CD4-positive, alpha-beta memory T cell (primary cell): ENCODE measurements around the gene PRKRIP1. TPM values are rescaled to one million over a fixed set of nuclear protein-coding genes. Genes with fewer than 3 reads are reported as not detected.
A peak's percentile ranks its signal among the peaks of the same experiment; 100 is the strongest.

Experiments
- CTCF ChIA-PET: fragments of 350-600 bp; sonication (Branson Sonifier 250); formaldehyde crosslinking; loops from one replicate; lab custom pipeline; 2021; ENCODE audit warnings: inconsistent platforms; ENCODE audit not compliant: partially characterized antibody; lab: Charles Lee
- POLR2A ChIA-PET: fragments of 350-600 bp; sonication (Branson Sonifier 250); formaldehyde crosslinking; loops from one replicate; lab custom pipeline; 2021; ENCODE audit not compliant: partially characterized antibody; lab: Charles Lee
- DNase-seq, 5 donors: peaks; one replicate each; pipeline versions ENCODE4 v3.0.0 to v3.0.0-alpha.2; 2020 to 2022; ENCODE audit warnings: mixed read lengths in 1 of 5
- H3K27ac ChIP-seq: one replicate; pipeline ENCODE4 v1.7.0; 2013; ENCODE audit warnings: low read depth, low read length
- H3K27me3 ChIP-seq: 2 replicates; pipeline ENCODE4 v1.7.0; 2013; ENCODE audit warnings: mild to moderate bottlenecking, low read length, moderate library complexity; ENCODE audit not compliant: insufficient read depth
- H3K36me3 ChIP-seq: 2 replicates; pipeline ENCODE4 v1.7.0; 2013; ENCODE audit warnings: mild to moderate bottlenecking, low read length, moderate library complexity; ENCODE audit not compliant: insufficient read depth
- H3K4me1 ChIP-seq: 2 replicates; pipeline ENCODE4 v1.7.0; 2013; ENCODE audit warnings: mild to moderate bottlenecking, low read length, moderate library complexity; ENCODE audit not compliant: insufficient read depth
- H3K4me3 ChIP-seq, 2 donors: one replicate each; pipeline ENCODE4 v1.7.0; 2013; ENCODE audit warnings: low read length in 2 of 2, mild to moderate bottlenecking in 1 of 2
- H3K9me3 ChIP-seq, 2 donors: one replicate each; pipeline ENCODE4 v1.7.0; 2013; ENCODE audit warnings: low read length in 2 of 2, control low read depth in 1 of 2; ENCODE audit not compliant: control insufficient read depth in 1 of 2
- H3K27ac Mint-ChIP-seq, 7 donors: one replicate each; pipeline ENCODE4 v1.8.0; 2020 to 2021; ENCODE audit warnings: mixed read lengths in 7 of 7, mild to moderate bottlenecking in 6 of 7, inconsistent platforms in 3 of 7, moderate library complexity in 3 of 7
- H3K27me3 Mint-ChIP-seq, 2 donors: one replicate each; pipeline ENCODE4 v1.8.0; 2020 to 2021; ENCODE audit warnings: mixed read lengths in 2 of 2
- H3K36me3 Mint-ChIP-seq, 2 donors: one replicate each; pipeline ENCODE4 v1.8.0; 2020 to 2021; ENCODE audit warnings: mixed read lengths in 2 of 2, inconsistent platforms in 1 of 2, mild to moderate bottlenecking in 1 of 2
- H3K4me1 Mint-ChIP-seq, 4 donors: one replicate each; pipeline ENCODE4 v1.8.0; 2020 to 2021; ENCODE audit warnings: mixed read lengths in 4 of 4, mild to moderate bottlenecking in 1 of 4
- H3K4me3 Mint-ChIP-seq, 8 donors: one replicate each; pipeline ENCODE4 v1.8.0; 2020 to 2021; ENCODE audit warnings: mixed read lengths in 8 of 8, mild to moderate bottlenecking in 7 of 8, moderate library complexity in 6 of 8, inconsistent platforms in 3 of 8
- H3K9me3 Mint-ChIP-seq, 8 donors: one replicate each; pipeline ENCODE4 v1.8.0; 2020 to 2021; ENCODE audit warnings: mixed read lengths in 8 of 8, mild to moderate bottlenecking in 5 of 8, inconsistent platforms in 3 of 8, moderate library complexity in 1 of 8
- intact Hi-C: fragments of 100-400 bp; cut with micrococcal nuclease; formaldehyde crosslinking; loops from one replicate; pipeline ENCODE4 v1.15.1; 2023
- polyA plus RNA-seq, 2 donors: library from polyadenylated mRNA; unstranded; fragments of 300-500 nt; fragmentation: Illumina TruSeq; gene quantifications; one replicate each; pipeline ENCODE4 v1.2.3, GENCODE V29; 2021
- total RNA-seq, 2 experiments: library from RNA; stranded (reverse); gene quantifications; one replicate each; pipeline ENCODE4 v1.2.3, GENCODE V29; 2021

PRKRIP1 gene
- total and polyA plus RNA-seq, 4 experiments from 2014 or later = 9.7 to 47.6 (median 32.4) TPM

GRCh38 chr7:102409340-102409739 lies 13.2 kb downstream of the PRKRIP1 start:
- no peaks in the 10 kb centered on the region for H3K27me3 Mint-ChIP-seq

GRCh38 chr7:102410123-102410522 lies 14.0 kb downstream of the PRKRIP1 start:
- Mint-ChIP-seq H3K36me3 (peaks cover 40 to 60% of the 10 kb centered on the region in 2 donors), H3K4me3 (no peak overlapping the region), H3K27me3 (no peaks in the 10 kb centered on the region), H3K4me1 (peaks cover 6 to 16% (median 10%) of the 10 kb centered on the region in 4 donors), H3K9me3 (peaks cover 0 to 6% (median 0%) of the 10 kb centered on the region in 8 donors), H3K27ac (peak overlapping the region in 2 of 7 donors; percentile 13 to 31)
- ChIA-PET POLR2A (interaction anchor here (0.9 to 16.6 kb wide), 2 partner anchors 19 to 56 kb away, joined by 3 to 496 read pairs; partner anchors contain the start of gene ORAI2), CTCF (interaction anchor here (0.7 to 9.8 kb wide), 6 partner anchors 9 to 56 kb away, joined by 3 to 134 read pairs (median 5); partner anchors contain the start of genes ALKBH4 and LRWD1)
- Histone ChIP-seq H3K27me3 (no peaks in the 10 kb centered on the region), H3K36me3 (peaks cover 58% of the 10 kb centered on the region), H3K4me3 (no peak overlapping the region), H3K27ac (no peak overlapping the region), H3K4me1 (peaks cover 13% of the 10 kb centered on the region), H3K9me3 (no peaks in the 10 kb centered on the region)
- intact Hi-C loops = no loop called here
- no peak for DNase-seq

More at GRCh38 chr7:102409340-102409739, 13.2 kb downstream of the PRKRIP1 start:
- Mint-ChIP-seq H3K36me3 (peaks cover 44 to 64% of the 10 kb centered on the region in 2 donors), H3K4me3 (no peak overlapping the region), H3K27ac (peak overlapping the region in 2 of 7 donors; percentile 63 to 66), H3K9me3 (peaks cover 0 to 6% (median 0%) of the 10 kb centered on the region in 8 donors), H3K4me1 (peaks cover 6 to 13% (median 9%) of the 10 kb centered on the region in 4 donors)
- Histone ChIP-seq H3K9me3 (no peaks in the 10 kb centered on the region), H3K36me3 (peaks cover 60% of the 10 kb centered on the region), H3K27me3 (no peaks in the 10 kb centered on the region), H3K27ac (no peak overlapping the region), H3K4me3 (no peak overlapping the region), H3K4me1 (peaks cover 9% of the 10 kb centered on the region)
- CTCF ChIA-PET = interaction anchor here (1.3 to 9.8 kb wide), 3 partner anchors 9 to 57 kb away, joined by 3 to 134 read pairs (median 36); partner anchors contain the start of genes ALKBH4 and LRWD1
- DNase-seq = no peak
- intact Hi-C loops = no loop called here
- POLR2A ChIA-PET = interaction anchor here (16.6 kb wide), 1 partner anchor 20 kb away, joined by 496 read pairs; the partner anchor contains the start of gene ORAI2

GRCh38 chr7:102410918-102411317 lies 14.8 kb downstream of the PRKRIP1 start:
- H3K4me1 Mint-ChIP-seq = peaks cover 13 to 24% (median 18%) of the 10 kb centered on the region in 4 donors
- DNase-seq = no peak
- Histone ChIP-seq H3K36me3 (peaks cover 52% of the 10 kb centered on the region), H3K4me1 (peaks cover 21% of the 10 kb centered on the region), H3K9me3 (no peaks in the 10 kb centered on the region), H3K27ac (no peak overlapping the region), H3K27me3 (no peaks in the 10 kb centered on the region), H3K4me3 (no peak overlapping the region)
- ChIA-PET CTCF (interaction anchor here (0.9 to 9.8 kb wide), 5 partner anchors 9 to 55 kb away, joined by 4 to 134 read pairs (median 6); partner anchors contain the start of genes ALKBH4 and LRWD1), POLR2A (interaction anchor here (0.6 to 16.6 kb wide), 3 partner anchors 18 to 55 kb away, joined by 3 to 496 read pairs (median 3); partner anchors contain the start of gene ORAI2)
- H3K4me3 Mint-ChIP-seq = no peak overlapping the region
- H3K36me3 Mint-ChIP-seq = peaks cover 37 to 60% of the 10 kb centered on the region in 2 donors
- H3K9me3 Mint-ChIP-seq = peaks cover 0 to 6% (median 0%) of the 10 kb centered on the region in 8 donors
- H3K27ac Mint-ChIP-seq = peak overlapping the region in 4 of 7 donors; percentile 24 to 72 (median 33)
- no peaks in the 10 kb centered on the region for H3K27me3 Mint-ChIP-seq
- intact Hi-C loops = no loop called here

GRCh38 chr7:102412548-102412947 lies 16.4 kb downstream of the PRKRIP1 start:
- H3K36me3 ChIP-seq = peaks cover 38% of the 10 kb centered on the region
- no peak overlapping the region for H3K4me3 ChIP-seq
- DNase-seq = peak in 4 of 5 donors; percentile 42 to 56 (median 44)
- H3K27me3 ChIP-seq = no peaks in the 10 kb centered on the region
- no peaks in the 10 kb centered on the region for H3K27me3 Mint-ChIP-seq
- POLR2A ChIA-PET = interaction anchor here (0.8 to 16.6 kb wide), 5 partner anchors 16 to 54 kb away, joined by 3 to 496 read pairs (median 9); partner anchors contain the start of genes ORAI2 and PRKRIP1
- no peak overlapping the region for H3K4me3 Mint-ChIP-seq
- peaks cover 0 to 6% (median 0%) of the 10 kb centered on the region in 8 donors for H3K9me3 Mint-ChIP-seq
- CTCF ChIA-PET = interaction anchor here (0.8 to 9.8 kb wide), 15 partner anchors 8 to 53 kb away, joined by 3 to 134 read pairs (median 8); partner anchors contain the start of genes ALKBH4, LRWD1 and ORAI2
- no peak overlapping the region for H3K27ac ChIP-seq
- intact Hi-C loops = loop anchor here (2.0 kb wide), 1 partner anchor 38 kb away; no protein-coding TSS in a partner anchor
- H3K4me1 ChIP-seq = peaks cover 37% of the 10 kb centered on the region
- no peaks in the 10 kb centered on the region for H3K9me3 ChIP-seq
- peaks cover 36 to 51% of the 10 kb centered on the region in 2 donors for H3K36me3 Mint-ChIP-seq
- peaks cover 24 to 41% (median 31%) of the 10 kb centered on the region in 4 donors for H3K4me1 Mint-ChIP-seq
- peak overlapping the region; percentile 53 to 92 (median 78) for H3K27ac Mint-ChIP-seq

- intact Hi-C loops = loop anchor here (2.0 kb wide), 1 partner anchor 38 kb away; no protein-coding TSS in a partner anchor
Measured at GRCh38 chr7:102413091-102413490, 16.9 kb downstream of the PRKRIP1 start.

GRCh38 chr7:102413611-102414010 lies 17.4 kb downstream of the PRKRIP1 start:
- no peaks in the 10 kb centered on the region for H3K27me3 ChIP-seq
- Mint-ChIP-seq H3K4me1 (peaks cover 27 to 51% (median 37%) of the 10 kb centered on the region in 4 donors), H3K9me3 (peaks cover 0 to 6% (median 0%) of the 10 kb centered on the region in 8 donors), H3K4me3 (peak overlapping the region in 1 of 8 donors; percentile 24), H3K36me3 (peaks cover 29 to 44% of the 10 kb centered on the region in 2 donors), H3K27me3 (no peaks in the 10 kb centered on the region), H3K27ac (peak overlapping the region in 3 of 7 donors; percentile 13 to 92 (median 79))
- peaks cover 48% of the 10 kb centered on the region for H3K4me1 ChIP-seq
- H3K4me3 ChIP-seq = no peak overlapping the region
- ChIA-PET CTCF (interaction anchor here (0.9 to 9.8 kb wide), 11 partner anchors 9 to 59 kb away, joined by 4 to 134 read pairs (median 17); partner anchors contain the start of genes ALKBH4, LRWD1 and ORAI2), POLR2A (interaction anchor here (1.6 to 16.6 kb wide), 3 partner anchors 16 to 53 kb away, joined by 7 to 496 read pairs (median 13); partner anchors contain the start of genes ORAI2 and PRKRIP1)
- intact Hi-C loops = loop anchor here (2.0 kb wide), 1 partner anchor 37 kb away; no protein-coding TSS in a partner anchor
- H3K36me3 ChIP-seq = peaks cover 30% of the 10 kb centered on the region
- DNase-seq = no peak
- H3K27ac ChIP-seq = no peak overlapping the region
- H3K9me3 ChIP-seq = no peaks in the 10 kb centered on the region

More at GRCh38 chr7:102413091-102413490, 16.9 kb downstream of the PRKRIP1 start:
- no peak overlapping the region for H3K4me3 Mint-ChIP-seq
- ChIA-PET POLR2A (interaction anchor here (0.8 to 16.6 kb wide), 5 partner anchors 16 to 53 kb away, joined by 3 to 496 read pairs (median 9); partner anchors contain the start of genes ORAI2 and PRKRIP1), CTCF (interaction anchor here (0.9 to 9.8 kb wide), 14 partner anchors 9 to 53 kb away, joined by 3 to 134 read pairs (median 8); partner anchors contain the start of genes ALKBH4, LRWD1 and ORAI2)
- no peaks in the 10 kb centered on the region for H3K27me3 Mint-ChIP-seq
- Histone ChIP-seq H3K27me3 (no peaks in the 10 kb centered on the region), H3K4me1 (peaks cover 43% of the 10 kb centered on the region), H3K27ac (no peak overlapping the region), H3K36me3 (peaks cover 32% of the 10 kb centered on the region), H3K4me3 (no peak overlapping the region), H3K9me3 (no peaks in the 10 kb centered on the region)
- no peak for DNase-seq
- H3K27ac Mint-ChIP-seq = peak overlapping the region in 5 of 7 donors; percentile 67 to 92 (median 82)
- peaks cover 31 to 46% of the 10 kb centered on the region in 2 donors for H3K36me3 Mint-ChIP-seq
- H3K4me1 Mint-ChIP-seq = peaks cover 24 to 45% (median 33%) of the 10 kb centered on the region in 4 donors
- peaks cover 0 to 6% (median 0%) of the 10 kb centered on the region in 8 donors for H3K9me3 Mint-ChIP-seq
